Smooth muscle cell of the brain vasculature (primary cell): Measurements from ENCODE around the gene HRH3.

Source experiments
- DNase-seq: peaks from one replicate; pipeline ENCODE4 v3.0.0-alpha.2; 2012; ENCODE audit warnings: low read depth, low spot score

Gene HRH3

GRCh38 chr20:62198931-62199330 lies 21.1 kb downstream of the HRH3 start:
- no peak for DNase-seq

DNA sequence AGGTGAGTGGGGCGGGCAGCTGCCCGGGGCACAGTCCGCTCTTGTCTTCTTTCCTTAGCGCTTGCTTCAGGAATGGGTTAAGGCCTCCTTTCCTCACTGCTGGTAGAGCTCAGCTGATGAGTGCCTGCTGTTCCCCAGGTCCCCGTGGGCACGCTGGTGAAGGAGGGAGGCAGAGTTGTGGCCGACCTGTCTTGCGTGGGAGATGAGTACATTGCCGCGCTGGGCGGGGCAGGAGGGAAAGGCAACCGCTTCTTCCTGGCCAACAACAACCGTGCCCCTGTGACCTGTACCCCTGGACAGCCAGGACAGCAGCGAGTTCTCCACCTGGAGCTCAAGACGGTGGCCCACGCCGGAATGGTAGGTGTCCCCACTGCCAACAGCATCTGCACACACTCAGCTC lies 21.6 kb downstream of the HRH3 start:
- DNase-seq, result no peak

DNA sequence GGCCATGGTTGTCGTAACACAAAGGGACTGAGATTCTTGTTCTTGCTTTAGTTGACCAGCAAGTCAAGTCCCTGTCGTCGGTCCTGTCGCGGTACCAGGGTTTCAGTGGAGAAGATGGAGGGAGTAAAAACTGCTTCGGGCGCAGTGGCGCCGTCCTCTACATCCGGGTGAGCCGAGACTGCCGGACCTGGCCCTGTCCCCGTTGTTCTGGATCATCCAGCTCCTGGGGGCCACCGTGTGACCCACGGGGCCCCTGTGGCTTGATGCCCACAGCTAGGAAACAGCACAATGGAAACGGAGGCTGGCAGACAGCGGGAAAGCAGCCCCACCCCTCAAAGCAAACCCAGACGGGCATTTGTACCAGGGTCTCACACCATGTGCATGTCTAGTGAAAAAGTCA lies 22.3 kb downstream of the HRH3 start:
- no peak for DNase-seq

- no peak for DNase-seq
Observed at GRCh38 chr20:62197311-62197710, 22.8 kb downstream of the HRH3 start.

GRCh38 chr20:62196286-62196685 lies 23.8 kb downstream of the HRH3 start:
- DNase-seq, result no peak

DNA sequence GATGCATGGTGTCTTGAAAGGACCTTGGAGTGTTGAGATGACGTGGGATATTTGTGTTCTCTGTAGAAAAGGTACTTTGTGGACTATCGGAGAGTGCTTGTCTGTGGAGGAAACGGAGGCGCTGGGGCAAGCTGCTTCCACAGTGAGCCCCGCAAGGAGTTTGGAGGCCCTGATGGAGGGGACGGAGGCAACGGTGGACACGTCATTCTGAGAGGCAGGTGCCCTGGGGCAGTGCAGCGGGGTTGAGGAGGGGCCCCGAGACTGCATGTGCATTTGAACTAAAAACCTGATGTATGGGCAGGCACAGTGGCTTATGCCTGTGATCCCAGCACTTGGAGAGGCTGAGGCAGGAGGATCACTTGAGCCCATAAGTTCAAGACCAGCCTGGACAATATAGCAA lies 24.3 kb downstream of the HRH3 start:
- no peak for DNase-seq

DNA sequence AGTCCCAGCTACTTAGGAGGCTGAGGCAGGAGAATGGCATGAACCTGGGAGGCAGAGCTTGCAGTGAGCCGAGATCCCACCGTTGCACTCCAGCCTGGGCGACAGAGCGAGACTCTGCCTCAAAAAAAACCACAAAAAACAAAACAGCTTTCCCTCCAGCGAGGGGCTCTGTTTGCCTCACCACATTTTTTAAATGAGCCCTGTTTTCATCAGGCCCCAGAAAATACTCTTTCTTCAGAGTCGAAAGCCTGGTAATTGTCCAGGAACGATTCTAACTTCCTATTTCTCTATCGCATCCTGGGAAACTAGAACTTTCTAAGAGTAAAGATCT lies 25.0 kb downstream of the HRH3 start:
- no peak for DNase-seq

- DNase-seq, result no peak
Observed at GRCh38 chr20:62193079-62194025, 26.7 kb downstream of the HRH3 start.

- no peak for DNase-seq
Observed at GRCh38 chr20:62192635-62193034, 27.4 kb downstream of the HRH3 start.

DNA sequence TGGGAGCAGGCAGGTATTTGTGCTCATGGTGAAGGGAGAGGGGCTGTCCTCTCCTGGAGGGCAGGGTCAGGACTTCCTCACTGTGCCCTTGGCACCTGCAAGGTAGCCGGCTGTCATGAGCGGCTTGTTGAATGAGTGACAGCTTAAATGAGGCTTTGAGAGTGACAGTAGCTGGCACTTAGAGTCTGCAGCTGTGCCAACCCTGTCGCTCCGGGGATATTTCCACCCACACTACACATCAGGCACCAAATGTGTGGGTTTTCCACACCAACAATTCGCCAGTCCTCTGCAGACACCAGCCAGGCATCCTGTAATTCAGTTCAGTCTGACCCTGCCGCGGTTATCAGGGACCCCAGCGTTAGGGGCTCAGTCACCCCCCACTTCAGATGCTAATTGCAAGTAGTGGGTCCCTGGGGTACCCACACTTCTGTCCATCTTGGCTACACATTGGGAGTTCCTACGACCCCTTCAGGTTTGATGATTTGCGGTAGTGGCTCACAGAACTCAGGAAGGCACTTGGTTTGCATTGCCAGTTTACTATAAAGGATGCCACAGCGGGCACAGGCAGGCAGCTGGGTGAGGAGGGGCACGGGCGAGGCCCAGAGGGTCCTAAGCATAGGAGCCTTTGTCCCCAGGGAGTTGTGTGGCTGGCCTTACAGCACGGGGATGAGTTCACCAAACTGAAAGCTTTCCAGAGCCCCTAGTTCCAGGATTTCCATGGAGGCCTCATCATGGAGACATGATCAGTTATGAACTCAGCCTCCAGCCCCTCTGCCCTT lies 28.1 kb downstream of the HRH3 start:
- DNase-seq, result no peak

GRCh38 chr20:62190639-62191411 lies 29.3 kb downstream of the HRH3 start:
- no peak for DNase-seq

GRCh38 chr20:62186887-62187866 lies 32.9 kb downstream of the HRH3 start:
- no peak for DNase-seq

GRCh38 chr20:62186096-62186426 lies 34.0 kb downstream of the HRH3 start:
- no peak for DNase-seq

DNA sequence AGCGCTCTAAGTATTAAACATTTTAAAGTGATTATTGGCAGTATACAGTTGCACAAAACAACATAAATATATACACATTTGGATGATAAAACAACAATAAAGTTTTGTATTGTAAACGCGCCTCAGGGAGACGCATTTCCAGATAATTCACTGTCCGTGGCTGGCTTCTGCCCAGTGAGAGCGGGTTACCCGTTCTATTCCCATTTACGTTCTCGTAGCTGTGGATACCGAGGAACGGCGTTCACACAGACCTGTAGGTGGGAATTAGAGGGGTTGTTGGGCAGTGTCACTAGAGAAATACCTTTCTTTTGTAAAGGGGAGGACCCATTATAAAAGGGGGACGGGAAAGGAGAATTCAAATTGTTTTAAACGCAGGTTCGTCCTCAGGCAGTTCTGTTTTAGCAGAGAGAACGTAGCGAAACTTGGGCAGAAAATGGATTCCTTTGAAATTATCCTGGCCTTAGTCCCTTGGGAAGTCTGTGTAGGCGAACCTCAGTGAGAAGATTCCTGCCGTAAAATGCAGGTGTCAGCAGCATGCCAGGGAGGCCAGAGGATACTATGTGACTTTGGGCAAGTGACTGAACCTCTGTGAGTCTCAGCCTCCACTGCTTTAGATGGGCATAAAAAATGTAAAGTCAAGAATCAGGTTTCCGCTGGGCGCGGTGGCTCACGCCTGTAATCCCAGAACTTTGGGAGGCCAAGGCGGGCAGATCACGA lies 36.5 kb downstream of the HRH3 start:
- DNase-seq, result no peak

DNA sequence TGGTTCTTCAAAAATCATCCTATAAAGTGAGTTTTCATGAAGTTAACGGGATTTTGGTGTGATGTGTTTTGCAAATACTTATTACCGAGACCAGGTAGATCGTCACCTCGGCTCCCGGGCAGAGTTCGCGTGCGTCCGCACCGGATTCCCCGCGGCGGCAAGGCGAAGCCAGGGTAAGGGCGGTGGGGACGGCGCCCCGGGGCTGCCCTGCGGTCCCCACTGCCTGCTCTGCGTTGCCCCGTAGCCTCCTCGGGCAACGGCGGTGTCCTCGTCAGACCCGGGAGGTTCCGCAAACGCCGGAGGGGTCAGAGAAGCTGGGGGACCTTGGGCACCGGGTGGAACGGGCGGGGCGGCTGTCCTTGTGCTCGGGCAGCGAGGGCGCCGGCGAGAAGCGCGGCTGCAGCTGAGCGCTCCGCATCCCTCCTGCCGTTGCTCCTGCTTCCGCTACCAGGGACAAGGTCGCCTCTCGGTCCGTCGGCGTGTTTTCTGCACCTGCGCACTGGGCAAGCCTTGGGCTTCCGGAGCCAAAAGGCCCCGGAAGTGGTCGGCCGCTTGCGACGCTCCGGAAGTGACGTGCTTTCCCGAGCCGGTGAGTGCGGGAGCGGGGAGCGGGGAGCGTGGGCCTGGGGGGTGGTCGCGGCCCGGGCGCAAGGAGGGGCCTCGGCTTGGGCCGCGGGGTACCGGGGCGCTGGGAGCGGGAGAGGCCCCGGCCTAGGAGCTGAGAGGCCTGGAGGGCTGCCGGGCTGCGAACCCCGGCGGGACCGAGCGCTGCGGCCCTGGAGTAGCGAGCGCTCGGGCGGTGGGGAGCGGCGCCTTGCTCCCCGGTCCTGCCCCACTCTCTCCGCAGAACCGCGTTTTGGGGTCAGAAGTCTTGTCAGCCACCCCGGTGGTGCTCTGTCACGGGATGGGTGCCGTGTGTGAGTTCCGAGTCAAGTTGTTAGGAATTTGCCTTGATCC lies 37.3 kb downstream of the HRH3 start, which contains the start of gene MTG2:
Gene MTG2, plus strand, starts transcription at position 560 of the 957 bp plus-strand sequence. CDS start 10,393 bp downstream, outside the sequence.
- peak; percentile 86 for DNase-seq

- DNase-seq, result no peak
Observed at GRCh38 chr20:62181808-62182207, 38.3 kb downstream of the HRH3 start.

- DNase-seq, result no peak
Observed at GRCh38 chr20:62179162-62179504, 40.9 kb downstream of the HRH3 start.

- no peak for DNase-seq
Observed at GRCh38 chr20:62178316-62179161, 41.5 kb downstream of the HRH3 start.
